HepG2 (cell line): Measurements from ENCODE around the gene SRSF3. TPM values are rescaled to one million over a fixed set of nuclear protein-coding genes. Genes with fewer than 3 reads are reported as not detected.

Source experiments
- ATAC-seq: fragments of 200-7000 bp; cut with Tn5 transposase; 3 replicates; pipeline ENCODE4 v1.9.1; 2020; ENCODE audit warnings: mild to moderate bottlenecking, moderate library complexity
- BruUV-seq: library from RNA; stranded (reverse); fragments of 400-500 nt; replicated peaks from 2 replicates; lab custom pipeline; 2021; lab: Mats Ljungman, UMichigan
- CTCF ChIA-PET: fragments of 300-600 bp; formaldehyde crosslinking; extraction: SDS; loops from one replicate; lab custom pipeline; 2021; ENCODE audit warnings: low total read pairs, inconsistent platforms, low intra/inter-chr PET ratio; lab: Yijun Ruan, JAX
- POLR2A ChIA-PET: fragments of 350-600 bp; sonication (Branson Sonifier 250); formaldehyde crosslinking; loops from one replicate; lab custom pipeline; 2020; ENCODE audit warnings: antibody characterized with exemption, inconsistent platforms; lab: Yijun Ruan, JAX
- DNase-seq: peaks from one replicate; pipeline ENCODE4 v3.0.0-alpha.2; 2015; ENCODE audit warnings: low spot score
- FAIRE-seq: peaks from 3 replicates; lab custom pipeline; 2011; peaks lifted over from hg19 to GRCh38; lab: Jason Lieb, UNC
- H2AFZ ChIP-seq: one replicate; pipeline ENCODE4 v1.6.1; 2011; ENCODE audit warnings: low read length, inconsistent platforms
- H3K27ac ChIP-seq: fragments of 300-600 bp; 3 replicates; pipeline ENCODE4 v1.8.0; 2011; ENCODE audit warnings: mixed run types, mild to moderate bottlenecking, mixed read lengths, low read length, inconsistent platforms; ENCODE audit not compliant: insufficient read depth; ENCODE audit errors: extremely low read length
- H3K27me3 ChIP-seq, 2 experiments: fragments of 200-600 bp in 1 of 2; 2 replicates in 1 of 2; 3 replicates in 1 of 2; pipeline versions ENCODE4 v1.6.0 to v1.8.0; 2011; ENCODE audit warnings: low read length in 2 of 2, mild to moderate bottlenecking in 2 of 2, moderate library complexity in 2 of 2, inconsistent platforms in 1 of 2; ENCODE audit not compliant: insufficient read depth in 2 of 2, control insufficient read depth in 1 of 2
- H3K36me3 ChIP-seq, 2 experiments: fragments of 200-600 bp in 1 of 2; replicated peaks in 1 of 2; 2 replicates in 1 of 2; 3 replicates in 1 of 2; pipeline versions ENCODE4 v1.5.1 to v1.8.0; 2011; ENCODE audit warnings: low read length in 2 of 2, inconsistent platforms in 1 of 2; ENCODE audit not compliant: insufficient read depth in 2 of 2, control insufficient read depth in 1 of 2
- H3K4me1 ChIP-seq: 2 replicates; pipeline ENCODE4 v1.5.1; 2012; ENCODE audit warnings: low read length, inconsistent platforms; ENCODE audit not compliant: insufficient read depth
- H3K4me2 ChIP-seq: 2 replicates; pipeline ENCODE4 v1.6.0; 2011; ENCODE audit warnings: low read depth, low read length, inconsistent platforms
- H3K4me3 ChIP-seq, 3 experiments: fragments of 200-600 bp in 1 of 3; sonication (generic), shearing (Covaris generic) in 1 of 3; replicated peaks in 1 of 3; 2 replicates each; pipeline ENCODE4 v1.5.1; 2011 to 2016; ENCODE audit warnings: low read length in 3 of 3, inconsistent platforms in 2 of 3, low read depth in 2 of 3, mild to moderate bottlenecking in 2 of 3, control low read depth in 1 of 3, mixed read lengths in 1 of 3; ENCODE audit not compliant: insufficient read depth in 1 of 3
- H3K79me2 ChIP-seq: one replicate; pipeline ENCODE4 v1.6.1; 2011; ENCODE audit warnings: low read length, inconsistent platforms; ENCODE audit not compliant: insufficient read depth
- H3K9ac ChIP-seq: 2 replicates; pipeline ENCODE4 v1.6.0; 2011; ENCODE audit warnings: mild to moderate bottlenecking, low read depth, low read length, inconsistent platforms; ENCODE audit not compliant: insufficient read depth
- H3K9me3 ChIP-seq: 2 replicates; pipeline ENCODE4 v1.5.1; 2012; ENCODE audit warnings: mild to moderate bottlenecking, low read length
- H4K20me1 ChIP-seq: 2 replicates; pipeline ENCODE4 v1.6.0; 2011; ENCODE audit warnings: inconsistent platforms, mild to moderate bottlenecking, low read length, moderate library complexity; ENCODE audit not compliant: insufficient read depth
- HMGXB4 ChIP-seq, 2 experiments: sonication (generic) in 1 of 2; formaldehyde crosslinking in 1 of 2; IDR thresholded peaks; 2 replicates each; pipeline versions ENCODE4 v1.4.0 to v1.6.1; 2018 to 2020; ENCODE audit warnings: missing genetic modification reagents in 2 of 2, borderline replicate concordance in 1 of 2, low read depth in 1 of 2, mild to moderate bottlenecking in 1 of 2, missing biosample characterization in 1 of 2
- KDM2A ChIP-seq: sonication (generic); formaldehyde crosslinking; IDR thresholded peaks from 2 replicates; pipeline ENCODE4 v1.4.0; 2020; ENCODE audit warnings: low read depth, missing genetic modification reagents, borderline replicate concordance
- KLF12 ChIP-seq: sonication (generic); formaldehyde crosslinking; IDR thresholded peaks from 2 replicates; pipeline ENCODE4 v1.4.0; 2020; ENCODE audit warnings: missing genetic modification reagents, borderline replicate concordance
- KMT2B ChIP-seq: IDR thresholded peaks from 2 replicates; pipeline ENCODE4 v1.6.1; 2016; ENCODE audit warnings: missing genetic modification reagents, missing compliant biosample characterization
- RFX1 ChIP-seq: fragments of 450-650 bp; IDR thresholded peaks from 2 replicates; pipeline ENCODE4 v1.6.1; 2017
- SNAPC5 ChIP-seq: sonication (generic); formaldehyde crosslinking; IDR thresholded peaks from 2 replicates; pipeline ENCODE4 v1.8.1; 2023; ENCODE audit warnings: mild to moderate bottlenecking, missing genetic modification reagents, borderline replicate concordance
- ZMYM3 ChIP-seq: sonication (generic); formaldehyde crosslinking; IDR thresholded peaks from 2 replicates; pipeline ENCODE4 v1.5.1; 2020; ENCODE audit warnings: mild to moderate bottlenecking, missing genetic modification reagents
- ZNF121 ChIP-seq: sonication (generic); formaldehyde crosslinking; IDR thresholded peaks from 2 replicates; pipeline ENCODE4 v1.5.0; 2020; ENCODE audit warnings: mild to moderate bottlenecking, missing genetic modification reagents
- ZNF263 ChIP-seq: sonication (generic); formaldehyde crosslinking; IDR thresholded peaks from 2 replicates; pipeline ENCODE4 v1.4.0; 2020; ENCODE audit warnings: missing genetic modification reagents
- ZNF615 ChIP-seq: sonication (generic); formaldehyde crosslinking; IDR thresholded peaks from 2 replicates; pipeline ENCODE4 v1.5.0; 2020; ENCODE audit warnings: mild to moderate bottlenecking, missing genetic modification reagents, borderline replicate concordance
- WGBS: methylation state at CpG from one replicate; pipeline ENCODE4 v1.1.6; 2017; ENCODE audit warnings: low lambda C conversion rate; 5-methylcytosine and 5-hydroxymethylcytosine counted together
- in situ Hi-C: cut with HindIII; loops from 2 replicates; pipeline ENCODE4 v1.10.0; 2017; ENCODE audit warnings: low pct_unique_long_range_greater_than_20kb; ENCODE audit not compliant: extremely low pct_ligation_motif_present
- intact Hi-C: fragments of 100-400 bp; cut with micrococcal nuclease; formaldehyde crosslinking; loops from one replicate; pipeline ENCODE4 v1.10.0; 2022; ENCODE audit not compliant: unreplicated experiment
- polyA plus RNA-seq, 8 experiments: library from polyadenylated mRNA; depleted of rRNA in 3 of 8; stranded (reverse) in 7 of 8; unstranded in 1 of 8; fragments of >200 nt; fragmentation: Illumina TruSeq in 4 of 8; extraction: Trizol in 4 of 8; gene quantifications; 2 replicates each; pipeline versions ENCODE4 v1.2.1 to v1.2.3, GENCODE V29; 2011 to 2016; ENCODE audit warnings: low read depth in 4 of 8, missing spikeins in 1 of 8, mixed read lengths in 1 of 8; ENCODE audit not compliant: insufficient read depth in 1 of 8
- total RNA-seq, 5 experiments: library from RNA; depleted of rRNA; stranded (reverse); fragments of >200 nt; fragmentation: Illumina TruSeq; extraction: Trizol; gene quantifications; 2 replicates each; pipeline ENCODE4 v1.2.3, GENCODE V29; 2016; ENCODE audit warnings: low read depth in 1 of 5

The SRSF3 gene
- total and polyA plus RNA-seq, 2 of the 13 experiments (the other 11 are each of a cell fraction or from before 2014, with no cell fraction given) = 206 to 684 TPM

GRCh38 chr6:36636283-36636682, 42.1 kb downstream of the SRSF3 start:
- Histone ChIP-seq H3K9me3 (no peaks in the 10 kb centered on the region), H2AFZ (no peak overlapping the region), H3K9ac (no peak overlapping the region), H3K4me2 (no peak overlapping the region), H4K20me1 (no peaks in the 10 kb centered on the region), H3K79me2 (no peaks in the 10 kb centered on the region), H3K4me3 (no peak overlapping the region), H3K27me3 (peaks cover 5 to 26% of the 10 kb centered on the region in 2 experiments), H3K36me3 (no peaks in the 10 kb centered on the region), H3K27ac (no peak overlapping the region), H3K4me1 (peaks cover 52% of the 10 kb centered on the region)
- in situ Hi-C loops (no loop called here), intact Hi-C loops (no loop called here)
- TF ChIP-seq KLF12 (CRISPR knock-in tag) (no peak), ZMYM3 (0 out of 2 replicates have a peak, but pooled peaks have one; percentile 31)
- ATAC-seq (no peak), DNase-seq (no peak), FAIRE-seq (no peak)
- ChIA-PET CTCF (no interaction called here), POLR2A (no interaction called here)
- no TSS peak for BruUV-seq
- WGBS = 21% methylated on average over 5 of the region's 5 CpGs

GRCh38 chr6:36636687-36637418, 42.7 kb downstream of the SRSF3 start:
- Histone ChIP-seq H3K36me3 (no peaks in the 10 kb centered on the region), H3K9ac (no peak overlapping the region), H3K4me3 (no peak overlapping the region), H4K20me1 (no peaks in the 10 kb centered on the region), H3K79me2 (no peaks in the 10 kb centered on the region), H3K4me2 (peak overlapping the region; percentile 18; the same call in 1 of the 2 replicates), H3K27ac (no peak overlapping the region), H2AFZ (no peak overlapping the region), H3K4me1 (peaks cover 52% of the 10 kb centered on the region), H3K27me3 (peaks cover 1 to 20% of the 10 kb centered on the region in 2 experiments; a peak in 4 of 5 replicates), H3K9me3 (no peaks in the 10 kb centered on the region)
- ChIA-PET CTCF (no interaction called here), POLR2A (interaction anchor here (1.2 kb wide), 1 partner anchor 41 kb away, joined by 6 read pairs; the partner anchor contains the start of gene CDKN1A)
- no peak for FAIRE-seq
- in situ Hi-C loops = no loop called here
- no TSS peak for BruUV-seq
- WGBS = 22% methylated on average over 12 of the region's 12 CpGs
- no peak for ATAC-seq
- DNase-seq = no peak
- intact Hi-C loops = no loop called here
- peak; percentile 73 for TF ChIP-seq ZNF121 (CRISPR knock-in tag)
- TF ChIP-seq KDM2A (CRISPR knock-in tag) = no peak
- no peak for TF ChIP-seq KMT2B (CRISPR knock-in tag)
- TF ChIP-seq HMGXB4 (CRISPR knock-in tag; IDR thresholded peaks at IDR 0.05; ENCODE audit: borderline replicate concordance in 1 of 2, low read depth in 1 of 2) = no peak
- TF ChIP-seq ZNF615 (CRISPR knock-in tag) = no peak
- no peak for TF ChIP-seq RFX1
- TF ChIP-seq SNAPC5 (CRISPR knock-in tag) = no peak
- peak; percentile 60 for TF ChIP-seq ZNF263 (CRISPR knock-in tag)
